OCI-LY3 (cell line): Measurements from ENCODE around the gene EXOC4.

Experiments
- H2AFZ ChIP-seq: fragments of 200-600, 300-600 bp; shearing (Covaris generic); 2 replicates; pipeline ENCODE4 v1.6.0; 2014; ENCODE audit warnings: antibody characterized with exemption, low read depth, low read length
- H3K27ac ChIP-seq: fragments of 200-600, 300-600 bp; sonication (generic); 2 replicates; pipeline ENCODE4 v1.5.1; 2014; ENCODE audit warnings: mild to moderate bottlenecking, low read length, moderate library complexity, mixed read lengths
- H3K27me3 ChIP-seq: fragments of 200-600, 300-600 bp; sonication (generic); 2 replicates; pipeline ENCODE4 v1.6.1; 2014; ENCODE audit warnings: low read depth, low read length, mixed read lengths
- H3K36me3 ChIP-seq: fragments of 200-600, 300-600 bp; sonication (generic); replicated peaks from 2 replicates; pipeline ENCODE3; 2014; ENCODE audit warnings: low read depth, low read length, mixed read lengths
- H3K4me1 ChIP-seq: fragments of 300-600, 200-600 bp; sonication (generic); 2 replicates; pipeline ENCODE4 v1.6.1; 2014; ENCODE audit warnings: low read length, mixed read lengths
- H3K4me2 ChIP-seq: fragments of 200-600, 300-600 bp; sonication (generic); 2 replicates; pipeline ENCODE4 v1.6.1; 2014; ENCODE audit warnings: low read length, mixed read lengths
- H3K4me3 ChIP-seq: fragments of 300-600, 200-600 bp; sonication (generic); 2 replicates; pipeline ENCODE4 v1.5.1; 2014; ENCODE audit warnings: antibody characterized with exemption, mild to moderate bottlenecking, low read length, moderate library complexity
- H3K79me2 ChIP-seq: fragments of 300-600, 200-600 bp; shearing (Covaris generic); 2 replicates; pipeline ENCODE4 v1.6.1; 2014; ENCODE audit warnings: mild to moderate bottlenecking, low read length, mixed read lengths
- H3K9ac ChIP-seq: fragments of 300-600, 200-600 bp; shearing (Covaris generic); 2 replicates; pipeline ENCODE4 v1.6.0; 2014; ENCODE audit warnings: mild to moderate bottlenecking, low read length, moderate library complexity
- H3K9me3 ChIP-seq: fragments of 200-600, 300-600 bp; shearing (Covaris generic); 2 replicates; pipeline ENCODE4 v1.6.1; 2014; ENCODE audit warnings: low read length, mixed read lengths; ENCODE audit not compliant: insufficient read depth
- H4K20me1 ChIP-seq: fragments of 200-600, 300-600 bp; sonication (generic); 2 replicates; pipeline ENCODE4 v1.6.1; 2016; ENCODE audit warnings: low read length, mixed read lengths; ENCODE audit not compliant: insufficient read depth
- EZH2phosphoT487 ChIP-seq: fragments of 200-600 bp; shearing (Covaris generic); IDR thresholded peaks from 2 replicates; pipeline ENCODE4 v1.6.1; 2018; ENCODE audit warnings: antibody characterized with exemption, mixed run types, low read depth
- TF ChIP-seq, protein P1 (sequence below): fragments of 200-600, 300-600 bp; sonication (generic); IDR thresholded peaks from 2 replicates; pipeline ENCODE4 v1.5.1; 2014; ENCODE audit warnings: antibody characterized with exemption, low read length, low read depth

The EXOC4 gene

DNA sequence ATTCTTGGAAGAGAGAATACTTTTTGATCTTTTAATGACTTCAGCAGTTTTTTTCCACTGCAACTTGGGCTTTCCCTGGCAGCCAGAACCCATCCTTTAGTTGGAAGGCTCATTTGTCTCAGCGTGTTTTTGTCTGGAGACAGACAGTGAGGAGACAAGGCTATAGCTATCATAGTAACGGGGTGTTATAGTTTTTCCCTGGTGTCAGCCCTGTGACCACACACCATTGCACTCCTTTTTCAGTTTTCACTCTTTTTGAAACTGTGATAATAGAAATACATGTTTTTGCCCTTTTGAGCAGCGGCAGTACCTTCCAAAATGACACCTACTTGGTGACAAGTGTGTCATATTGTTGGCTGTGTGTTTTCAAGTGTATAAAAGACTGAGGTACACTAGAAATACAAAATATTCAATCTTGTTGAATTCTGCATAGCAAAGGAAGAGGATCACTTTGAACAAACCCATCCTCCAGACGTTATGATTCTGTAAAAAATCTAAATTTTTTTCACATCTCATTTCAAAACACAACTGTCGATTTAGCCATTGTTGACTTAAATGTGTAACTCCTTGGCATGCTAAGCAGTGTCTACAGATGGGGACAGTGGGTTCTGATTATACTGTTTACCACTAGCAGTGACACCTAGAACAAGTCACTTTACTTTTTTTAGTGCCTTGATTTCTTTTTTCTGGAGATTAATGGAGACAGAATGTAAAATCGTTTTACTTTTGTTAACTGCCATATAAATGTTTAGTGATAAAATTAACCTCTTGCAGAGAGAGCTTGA lies 130.1 kb downstream of the EXOC4 start:
- no peak overlapping the region for H2AFZ ChIP-seq
- H3K4me1 ChIP-seq, result no peaks in the 10 kb centered on the region
- no peak for TF ChIP-seq EZH2phosphoT487
- TF ChIP-seq, protein P1, sequence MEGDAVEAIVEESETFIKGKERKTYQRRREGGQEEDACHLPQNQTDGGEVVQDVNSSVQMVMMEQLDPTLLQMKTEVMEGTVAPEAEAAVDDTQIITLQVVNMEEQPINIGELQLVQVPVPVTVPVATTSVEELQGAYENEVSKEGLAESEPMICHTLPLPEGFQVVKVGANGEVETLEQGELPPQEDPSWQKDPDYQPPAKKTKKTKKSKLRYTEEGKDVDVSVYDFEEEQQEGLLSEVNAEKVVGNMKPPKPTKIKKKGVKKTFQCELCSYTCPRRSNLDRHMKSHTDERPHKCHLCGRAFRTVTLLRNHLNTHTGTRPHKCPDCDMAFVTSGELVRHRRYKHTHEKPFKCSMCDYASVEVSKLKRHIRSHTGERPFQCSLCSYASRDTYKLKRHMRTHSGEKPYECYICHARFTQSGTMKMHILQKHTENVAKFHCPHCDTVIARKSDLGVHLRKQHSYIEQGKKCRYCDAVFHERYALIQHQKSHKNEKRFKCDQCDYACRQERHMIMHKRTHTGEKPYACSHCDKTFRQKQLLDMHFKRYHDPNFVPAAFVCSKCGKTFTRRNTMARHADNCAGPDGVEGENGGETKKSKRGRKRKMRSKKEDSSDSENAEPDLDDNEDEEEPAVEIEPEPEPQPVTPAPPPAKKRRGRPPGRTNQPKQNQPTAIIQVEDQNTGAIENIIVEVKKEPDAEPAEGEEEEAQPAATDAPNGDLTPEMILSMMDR, result no peak
- no peaks in the 10 kb centered on the region for H3K27me3 ChIP-seq
- H3K27ac ChIP-seq, result no peak overlapping the region
- H4K20me1 ChIP-seq, result no peaks in the 10 kb centered on the region
- H3K79me2 ChIP-seq, result no peaks in the 10 kb centered on the region
- no peak overlapping the region for H3K4me2 ChIP-seq
- H3K36me3 ChIP-seq, result no peaks in the 10 kb centered on the region
- no peak overlapping the region for H3K9ac ChIP-seq
- H3K9me3 ChIP-seq, result no peaks in the 10 kb centered on the region
- no peak overlapping the region for H3K4me3 ChIP-seq

DNA sequence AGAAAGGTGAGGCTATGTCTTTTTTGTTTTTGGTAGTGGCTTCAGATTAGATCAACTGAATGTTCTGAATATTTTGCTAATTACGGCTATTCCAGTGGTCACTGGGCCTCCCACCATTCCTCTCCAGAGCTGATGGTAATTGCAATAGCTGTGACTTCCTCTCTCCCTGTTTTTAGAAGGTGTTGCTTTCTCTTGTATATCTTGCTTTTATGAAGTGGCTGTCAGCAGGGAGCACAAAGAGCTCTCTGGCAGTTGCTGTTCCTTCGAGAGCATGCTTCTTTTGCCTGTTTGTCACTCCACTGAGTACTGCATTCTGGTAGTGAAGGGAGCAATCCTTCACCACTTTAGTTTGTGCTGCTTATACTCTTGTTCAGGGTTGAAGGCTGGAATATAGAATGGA lies 133.3 kb downstream of the EXOC4 start:
- H3K4me3 ChIP-seq, result no peak overlapping the region
- no peaks in the 10 kb centered on the region for H4K20me1 ChIP-seq
- H2AFZ ChIP-seq, result no peak overlapping the region
- no peak overlapping the region for H3K4me2 ChIP-seq
- no peak overlapping the region for H3K9ac ChIP-seq
- TF ChIP-seq, protein P1, result no peak
- TF ChIP-seq EZH2phosphoT487, result no peak
- H3K27ac ChIP-seq, result no peak overlapping the region
- no peaks in the 10 kb centered on the region for H3K27me3 ChIP-seq
- H3K79me2 ChIP-seq, result no peaks in the 10 kb centered on the region
- H3K4me1 ChIP-seq, result no peaks in the 10 kb centered on the region
- H3K9me3 ChIP-seq, result no peaks in the 10 kb centered on the region
- H3K36me3 ChIP-seq, result no peaks in the 10 kb centered on the region

DNA sequence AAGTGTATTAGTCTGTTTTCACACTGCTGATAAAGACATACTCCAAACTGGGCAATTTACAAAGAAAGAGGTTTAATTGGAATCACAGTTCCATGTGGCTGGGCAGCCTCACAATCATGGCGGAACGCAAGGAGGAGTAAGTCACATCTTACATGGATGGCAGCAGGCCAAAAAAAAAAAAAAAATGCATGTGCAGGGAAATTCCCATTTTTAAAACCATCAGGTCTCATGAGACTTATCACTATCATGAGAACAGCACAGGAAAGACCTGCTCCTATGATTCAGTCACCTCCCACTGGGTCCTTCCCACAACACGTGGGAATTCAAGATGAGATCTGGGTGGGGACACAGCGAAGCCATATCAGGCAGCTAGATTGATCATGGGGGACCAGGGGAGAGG lies 136.8 kb downstream of the EXOC4 start:
- H3K27ac ChIP-seq, result no peak overlapping the region
- H3K9ac ChIP-seq, result no peak overlapping the region

DNA sequence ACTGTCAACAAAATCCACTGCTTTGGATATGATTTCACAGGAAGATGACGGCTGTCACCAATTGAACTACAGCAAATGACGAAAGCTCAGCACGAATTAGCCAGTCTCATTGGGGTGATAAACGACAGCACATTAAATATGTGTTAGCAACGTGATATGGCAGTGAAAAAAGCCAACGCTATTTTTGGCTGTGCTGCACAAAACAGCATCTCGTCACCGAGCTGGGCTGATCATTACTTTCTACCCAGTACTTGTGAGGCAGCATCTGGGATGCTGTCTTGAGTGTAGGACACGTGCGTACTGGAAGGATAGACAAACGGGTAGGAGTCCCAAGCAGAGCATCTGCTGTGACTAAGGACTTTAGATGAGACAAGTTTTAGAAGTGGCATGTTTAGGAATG lies 138.3 kb downstream of the EXOC4 start:
- H3K4me3 ChIP-seq, result no peak overlapping the region
- no peak overlapping the region for H2AFZ ChIP-seq
- no peak overlapping the region for H3K4me2 ChIP-seq
- H3K79me2 ChIP-seq, result no peaks in the 10 kb centered on the region
- TF ChIP-seq, protein P1, result no peak
- no peak for TF ChIP-seq EZH2phosphoT487
- H3K9me3 ChIP-seq, result no peaks in the 10 kb centered on the region
- H3K27me3 ChIP-seq, result no peaks in the 10 kb centered on the region
- H4K20me1 ChIP-seq, result no peaks in the 10 kb centered on the region
- no peak overlapping the region for H3K9ac ChIP-seq
- no peak overlapping the region for H3K27ac ChIP-seq
- no peaks in the 10 kb centered on the region for H3K36me3 ChIP-seq
- no peaks in the 10 kb centered on the region for H3K4me1 ChIP-seq

More for the DNA sequence above, 136.8 kb downstream of the EXOC4 start:
- Histone ChIP-seq H3K9me3 (no peaks in the 10 kb centered on the region), H3K79me2 (no peaks in the 10 kb centered on the region), H4K20me1 (no peaks in the 10 kb centered on the region), H3K4me1 (no peaks in the 10 kb centered on the region), H3K4me2 (no peak overlapping the region), H3K27me3 (no peaks in the 10 kb centered on the region), H2AFZ (no peak overlapping the region), H3K36me3 (no peaks in the 10 kb centered on the region), H3K4me3 (no peak overlapping the region)
- no peak for TF ChIP-seq EZH2phosphoT487
- TF ChIP-seq, protein P1, result no peak
